Loucy (cell line): ENCODE measurements around the gene EYA3.

Source experiments
- CTCF ChIP-seq: fragments of 200-600 bp; sonication (generic); conservative IDR thresholded peaks from 2 replicates; pipeline ENCODE4 v1.5.1; 2014; ENCODE audit warnings: mild to moderate bottlenecking, antibody characterized with exemption, low read length
- EZH2phosphoT487 ChIP-seq: fragments of 200-600 bp; IDR thresholded peaks from 2 replicates; pipeline ENCODE4 v1.6.1; 2018; ENCODE audit warnings: antibody characterized with exemption, mild to moderate bottlenecking, moderate library complexity, borderline replicate concordance

GRCh38 chr1:28056129-28056925 lies 32.1 kb downstream of the EYA3 start:
- TF ChIP-seq CTCF = no peak
- TF ChIP-seq EZH2phosphoT487 = no peak
